Type B pancreatic cell (in vitro differentiated cells): ENCODE data around the gene PNO1. TPM values are rescaled to one million over a fixed set of nuclear protein-coding genes. Genes with fewer than 3 reads are reported as not detected.
"Not testable (repeated sequence)": the region's sequence is repeated elsewhere in the genome, so short reads cannot be mapped to it uniquely, and the experiment has no call there.

ENCODE experiments used
- DNase-seq: peaks from one replicate; pipeline ENCODE4 v3.0.0; 2021; ENCODE audit warnings: mixed read lengths; ENCODE audit not compliant: unreplicated experiment; ENCODE audit errors: extremely low spot score
- H3K27ac Mint-ChIP-seq: 2 replicates; pipeline ENCODE4 v1.8.0; 2021; ENCODE audit warnings: mild to moderate bottlenecking, mixed read lengths
- H3K27me3 Mint-ChIP-seq: 2 replicates; pipeline ENCODE4 v1.8.0; 2021; ENCODE audit warnings: mixed read lengths
- H3K36me3 Mint-ChIP-seq: 2 replicates; pipeline ENCODE4 v1.8.0; 2021; ENCODE audit warnings: mixed read lengths
- H3K4me1 Mint-ChIP-seq: one replicate; pipeline ENCODE4 v1.8.0; 2021; ENCODE audit warnings: mixed read lengths; ENCODE audit not compliant: unreplicated experiment
- H3K4me3 Mint-ChIP-seq: 2 replicates; pipeline ENCODE4 v1.8.0; 2021; ENCODE audit warnings: mild to moderate bottlenecking, mixed read lengths
- H3K9me3 Mint-ChIP-seq: 2 replicates; pipeline ENCODE4 v1.8.0; 2021; ENCODE audit warnings: mixed read lengths
- CTCF ChIP-seq: fragments of 200-600 bp; sonication (generic); conservative IDR thresholded peaks from 2 replicates; pipeline ENCODE4 v1.5.0; 2021; ENCODE audit warnings: antibody characterized with exemption, mild to moderate bottlenecking
- total RNA-seq: library from RNA; stranded (reverse); gene quantifications from 2 replicates; pipeline ENCODE4 v1.2.1, GENCODE V29; 2021; ENCODE audit warnings: low replicate concordance

PNO1 gene
- total RNA-seq, 1 donor from 2014 or later: 13.5 TPM

- Mint-ChIP-seq H3K9me3 (no peaks in the 10 kb centered on the region), H3K4me3 (no peak overlapping the region), H3K36me3 (peaks cover 10% of the 10 kb centered on the region), H3K27ac (no peak overlapping the region), H3K4me1 (no peaks in the 10 kb centered on the region), H3K27me3 (no peaks in the 10 kb centered on the region)
- no peak for DNase-seq
- TF ChIP-seq CTCF: no peak
Measured at GRCh38 chr2:68172521-68172920, 14.8 kb downstream of the PNO1 start.

- Mint-ChIP-seq H3K27me3 (no peaks in the 10 kb centered on the region), H3K36me3 (peaks cover 10% of the 10 kb centered on the region), H3K9me3 (no peaks in the 10 kb centered on the region), H3K4me1 (no peaks in the 10 kb centered on the region), H3K27ac (no peak overlapping the region), H3K4me3 (no peak overlapping the region)
- TF ChIP-seq CTCF: no peak
- no peak for DNase-seq
Measured at GRCh38 chr2:68172990-68173700, 15.5 kb downstream of the PNO1 start.

GRCh38 chr2:68175210-68175609, 17.5 kb downstream of the PNO1 start:
- H3K4me1 Mint-ChIP-seq, H3K27me3 Mint-ChIP-seq, H3K36me3 Mint-ChIP-seq, H3K4me3 Mint-ChIP-seq, DNase-seq, H3K9me3 Mint-ChIP-seq, H3K27ac Mint-ChIP-seq: not testable (repeated sequence)

GRCh38 chr2:68176657-68177056, 19.0 kb downstream of the PNO1 start:
- Mint-ChIP-seq H3K9me3 (no peaks in the 10 kb centered on the region), H3K36me3 (peaks cover 13% of the 10 kb centered on the region), H3K27me3 (no peaks in the 10 kb centered on the region), H3K4me1 (no peaks in the 10 kb centered on the region), H3K4me3 (no peak overlapping the region), H3K27ac (no peak overlapping the region)
- DNase-seq: no peak
- no peak for TF ChIP-seq CTCF

- Mint-ChIP-seq H3K4me3 (no peak overlapping the region), H3K27ac (no peak overlapping the region), H3K36me3 (peaks cover 16% of the 10 kb centered on the region), H3K9me3 (no peaks in the 10 kb centered on the region), H3K4me1 (no peaks in the 10 kb centered on the region), H3K27me3 (no peaks in the 10 kb centered on the region)
- TF ChIP-seq CTCF: no peak
- DNase-seq: no peak
Measured at GRCh38 chr2:68177541-68177940, 19.9 kb downstream of the PNO1 start.

- H3K27ac Mint-ChIP-seq: no peak overlapping the region
- H3K36me3 Mint-ChIP-seq: peaks cover 17% of the 10 kb centered on the region
- H3K4me3 Mint-ChIP-seq: no peak overlapping the region
- TF ChIP-seq CTCF: no peak
- DNase-seq: no peak
- peaks cover 4% of the 10 kb centered on the region for H3K4me1 Mint-ChIP-seq
- H3K27me3 Mint-ChIP-seq: no peaks in the 10 kb centered on the region
- no peaks in the 10 kb centered on the region for H3K9me3 Mint-ChIP-seq
Measured at GRCh38 chr2:68178432-68178831, 20.7 kb downstream of the PNO1 start.
